ENCODE results near the gene WDR20.

The WDR20 gene

DNA sequence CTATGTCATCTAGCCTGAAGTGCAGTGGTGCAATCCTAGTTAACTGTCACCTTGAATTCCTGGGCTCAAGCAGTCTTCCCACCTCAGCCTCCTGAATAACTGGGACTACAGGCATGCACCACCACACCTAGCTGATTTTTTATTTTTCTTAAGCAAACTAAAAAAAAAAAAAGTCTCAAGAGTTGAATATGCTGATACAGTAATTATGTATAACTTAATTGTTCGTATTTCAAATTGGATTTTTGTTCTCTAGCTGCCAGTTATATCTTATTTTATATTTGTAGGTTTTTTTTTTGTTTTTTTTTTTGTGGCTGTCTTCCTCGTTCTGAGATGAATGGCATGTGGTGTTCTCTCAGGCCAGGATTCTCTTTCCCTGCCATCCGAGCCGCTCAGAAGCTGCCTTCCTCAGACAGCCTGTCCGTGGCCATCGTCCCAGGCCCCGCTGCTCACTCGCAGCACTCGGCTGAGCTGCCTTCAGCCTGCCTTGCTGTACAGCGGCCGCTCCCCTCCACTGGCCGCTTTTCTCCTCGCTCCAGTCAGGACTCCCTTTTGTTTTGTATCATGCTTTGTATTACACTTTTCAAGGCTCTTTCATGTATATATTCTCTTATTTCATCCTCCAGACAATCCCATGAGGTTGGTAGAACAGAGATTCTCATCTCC is 53.3 kb downstream of the WDR20 start:
- DNase-seq (ENCODE audit: extremely low spot score, insufficient read length, low read depth) (no peak), FAIRE-seq (no peak)

DNA sequence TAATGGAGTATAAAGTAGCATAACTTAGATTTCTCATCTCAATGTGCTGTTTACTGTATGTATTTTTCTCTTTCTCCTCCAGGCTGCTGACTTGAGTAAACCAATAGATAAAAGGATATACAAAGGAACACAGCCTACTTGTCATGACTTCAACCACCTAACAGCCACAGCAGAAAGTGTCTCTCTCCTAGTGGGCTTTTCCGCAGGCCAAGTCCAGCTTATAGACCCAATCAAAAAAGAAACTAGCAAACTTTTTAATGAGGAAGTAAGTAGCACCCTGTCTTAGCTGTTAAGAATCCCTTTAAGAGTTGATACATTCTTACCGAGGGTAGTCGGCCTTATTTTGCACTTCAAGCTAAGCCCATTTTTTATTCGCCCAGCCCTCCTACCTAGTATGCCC is 55.2 kb downstream of the WDR20 start:
- FAIRE-seq, result peak; percentile 21
- DNase-seq (ENCODE audit: extremely low spot score, insufficient read length, low read depth), result no peak

DNA sequence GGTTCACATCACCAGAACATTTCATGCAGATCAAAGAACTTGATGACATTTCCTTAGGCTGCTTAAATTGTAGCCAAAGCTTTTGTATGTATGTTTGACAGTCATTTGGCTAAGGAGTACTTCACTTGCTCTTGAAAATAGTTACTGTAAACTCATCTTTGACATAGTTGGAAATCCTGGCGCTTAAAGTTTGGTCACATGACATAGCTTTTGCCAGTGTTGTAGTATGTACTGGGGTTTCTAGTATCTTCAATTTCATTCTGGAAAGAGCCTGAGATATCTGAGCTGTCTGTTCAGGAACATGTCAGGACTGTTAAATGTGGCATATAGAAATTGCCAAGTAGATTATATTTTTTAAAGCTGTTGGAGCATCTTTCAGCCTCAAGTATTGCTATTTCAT is 55.7 kb downstream of the WDR20 start:
- FAIRE-seq (no peak), DNase-seq (ENCODE audit: extremely low spot score, insufficient read length, low read depth) (no peak)

DNA sequence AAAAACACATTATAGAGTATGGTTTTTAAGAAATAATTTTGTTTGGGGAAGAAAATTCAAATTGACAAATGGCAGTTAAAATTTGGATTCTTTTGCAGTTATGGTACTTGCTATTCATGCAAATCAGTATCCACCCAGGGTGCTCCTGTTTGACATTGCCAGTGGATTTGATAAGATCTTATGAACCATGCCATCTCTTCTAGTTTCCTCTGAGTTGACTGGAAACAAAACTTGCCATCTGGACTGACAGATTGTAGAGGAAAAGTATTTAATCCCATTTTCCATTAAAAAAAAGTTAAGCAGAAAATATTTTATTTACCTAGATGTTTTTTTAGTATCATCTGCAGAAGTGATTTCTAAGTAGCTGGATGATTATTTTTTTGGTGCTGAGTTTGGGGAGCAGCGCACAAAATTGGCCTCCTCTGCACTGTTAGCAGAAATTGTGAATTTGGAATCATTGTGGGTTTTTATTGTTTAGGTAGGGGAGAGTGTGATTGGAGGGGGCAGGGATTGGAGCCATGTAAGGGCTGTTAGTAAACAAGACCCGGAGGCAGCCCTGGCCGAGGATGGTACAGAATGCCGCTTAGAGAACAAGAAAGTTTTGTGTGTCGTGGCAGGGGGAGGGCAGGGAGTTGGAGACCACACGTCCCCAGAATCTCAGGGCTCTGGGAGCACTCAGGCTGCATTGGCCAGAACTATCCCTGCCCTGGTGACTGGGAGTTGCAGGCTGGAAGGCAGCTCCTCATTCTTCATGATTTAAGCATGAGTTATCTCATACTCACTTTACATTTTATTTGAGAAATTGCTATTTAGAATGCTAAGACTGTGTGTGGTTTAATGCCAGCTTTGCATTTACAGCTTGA is 56.6 kb downstream of the WDR20 start:
- FAIRE-seq, result no peak
- DNase-seq (ENCODE audit: extremely low spot score, insufficient read length, low read depth), result no peak

DNA sequence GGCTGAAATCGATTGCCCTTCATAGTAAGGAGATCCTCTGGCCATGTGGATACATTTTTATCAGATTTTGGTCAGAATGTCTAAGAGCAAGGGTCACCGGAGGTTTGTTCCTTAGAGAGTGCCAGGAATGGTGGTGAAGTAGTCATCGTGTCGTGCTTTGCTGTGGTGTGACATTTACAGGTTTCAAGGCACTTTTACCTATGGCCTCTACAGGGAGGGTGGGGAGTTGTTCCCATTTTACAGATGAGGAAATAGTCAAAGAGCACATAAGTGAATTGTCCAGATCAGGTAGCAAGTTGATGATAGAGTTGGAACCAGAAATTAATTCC is 57.2 kb downstream of the WDR20 start:
- FAIRE-seq (no peak), DNase-seq (ENCODE audit: extremely low spot score, insufficient read length, low read depth) (no peak)

DNA sequence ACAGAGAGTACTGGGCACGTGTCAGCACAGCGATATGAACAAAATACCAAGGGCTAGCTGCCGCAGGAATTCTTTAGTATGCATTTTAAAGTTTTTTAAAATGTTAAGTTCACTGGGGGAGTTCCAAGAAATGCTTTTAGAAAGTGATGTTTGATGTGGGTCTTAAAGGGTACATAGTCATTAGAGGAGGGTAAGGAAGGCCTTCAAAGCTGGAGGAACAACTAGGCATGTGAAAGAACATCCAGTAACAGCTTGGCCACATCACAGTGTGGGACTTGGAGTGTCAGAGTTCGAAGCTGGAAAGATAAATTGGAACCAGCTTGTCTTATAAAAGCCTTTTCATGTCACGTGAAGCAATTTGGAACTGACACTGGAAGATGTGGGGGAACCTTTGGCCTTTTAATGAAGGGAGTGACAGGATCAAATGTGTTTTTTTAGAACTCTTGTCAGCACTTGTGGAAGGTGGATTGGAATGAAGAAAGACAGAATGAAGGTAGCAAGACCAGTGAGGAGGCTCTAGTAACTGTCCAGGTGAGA is 57.7 kb downstream of the WDR20 start:
- DNase-seq (ENCODE audit: extremely low spot score, insufficient read length, low read depth) (no peak), FAIRE-seq (no peak)

DNA sequence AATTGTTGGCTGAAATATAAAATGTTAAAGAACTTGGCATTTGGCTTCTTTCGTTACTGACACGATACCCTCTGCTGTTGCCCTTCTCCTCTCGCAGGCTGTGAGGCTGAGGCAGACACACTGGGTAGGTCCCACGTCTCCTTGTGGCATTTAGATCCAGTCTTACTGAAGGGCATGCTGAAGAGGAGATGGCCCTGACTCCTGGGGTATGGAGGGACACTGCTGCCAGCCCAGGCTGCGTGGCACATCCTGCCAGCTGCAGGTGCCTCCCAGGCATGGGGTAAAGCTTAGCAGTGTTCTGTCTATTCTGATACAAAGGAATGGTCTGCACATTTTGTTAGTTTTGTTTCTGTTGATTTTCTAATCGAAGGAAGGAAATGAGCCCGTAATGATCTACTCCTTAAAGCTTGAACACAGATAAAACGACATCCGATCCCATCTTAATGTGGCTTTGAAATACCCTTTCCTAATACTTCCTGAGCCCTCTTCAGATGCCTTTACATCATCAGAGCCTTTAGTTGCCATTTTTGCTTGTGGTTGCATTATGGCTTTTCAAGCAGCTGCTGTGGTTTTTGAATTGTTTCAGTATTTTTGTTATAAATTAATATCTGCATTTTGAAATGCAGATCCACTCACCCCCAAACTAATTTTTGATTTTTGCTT is 61.1 kb downstream of the WDR20 start:
- DNase-seq (ENCODE audit: extremely low spot score, insufficient read length, low read depth) (no peak), FAIRE-seq (no peak)

DNA sequence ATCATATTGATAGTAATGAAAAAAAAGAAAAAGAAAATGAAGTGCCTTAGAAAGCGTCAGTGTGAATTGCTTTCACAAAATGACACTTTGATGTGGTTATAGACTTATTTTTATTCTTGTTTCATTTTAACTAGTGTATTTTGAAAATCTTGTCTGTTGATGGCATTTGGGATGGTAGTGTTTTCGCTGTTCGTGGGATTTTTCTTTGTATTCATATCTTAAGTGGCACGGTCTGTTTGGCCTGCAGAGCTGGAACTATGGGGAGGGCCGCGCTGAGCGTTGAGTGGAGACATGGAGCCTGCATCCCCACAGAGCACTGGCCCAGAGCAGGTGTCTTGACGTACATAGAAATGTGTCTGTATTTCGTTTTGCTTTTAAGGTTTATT is 61.6 kb downstream of the WDR20 start:
- FAIRE-seq (peak; percentile 48), DNase-seq (ENCODE audit: extremely low spot score, insufficient read length, low read depth) (no peak)

DNA sequence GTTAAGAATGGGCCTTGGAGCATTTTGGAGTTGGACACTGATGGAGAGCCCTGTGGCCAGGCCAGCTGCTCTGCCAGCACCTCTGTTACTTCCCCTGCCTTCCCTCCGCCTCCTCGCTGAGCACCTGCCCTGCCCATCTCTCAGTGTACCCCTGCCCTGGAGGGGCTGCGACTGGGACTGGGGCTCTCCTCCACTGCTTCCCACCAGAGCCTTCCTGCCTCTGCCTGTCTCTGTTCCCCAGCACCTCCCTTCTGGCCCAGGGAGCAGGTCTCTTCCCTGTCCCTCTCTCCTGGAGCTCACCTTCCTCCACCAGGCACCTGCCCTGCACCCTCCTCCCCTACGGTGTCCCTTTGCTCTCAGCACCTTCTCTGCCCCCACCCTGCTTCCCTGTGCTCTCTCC is 62.1 kb downstream of the WDR20 start:
- no peak for FAIRE-seq
- no peak for DNase-seq (ENCODE audit: extremely low spot score, insufficient read length, low read depth)

DNA sequence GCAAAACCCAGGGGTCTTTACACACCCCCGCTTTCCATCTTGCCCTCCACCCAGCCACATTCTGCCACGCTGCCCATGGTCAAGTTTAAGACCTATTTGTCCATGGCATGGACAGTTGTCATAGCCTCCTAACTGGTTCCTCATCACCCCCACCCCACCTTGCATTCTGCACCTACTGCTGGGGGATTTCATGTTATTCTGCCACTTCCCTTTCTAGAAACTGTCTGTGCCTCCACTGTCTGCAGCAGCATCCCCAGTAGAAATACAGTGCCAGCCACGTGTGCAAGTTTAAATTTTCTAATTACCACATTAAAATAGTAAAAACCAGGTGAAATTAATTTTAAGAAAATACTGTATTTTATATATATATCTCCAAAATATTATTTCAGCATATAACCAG is 63.2 kb downstream of the WDR20 start:
- no peak for FAIRE-seq
- DNase-seq (ENCODE audit: extremely low spot score, insufficient read length, low read depth), result no peak

DNA sequence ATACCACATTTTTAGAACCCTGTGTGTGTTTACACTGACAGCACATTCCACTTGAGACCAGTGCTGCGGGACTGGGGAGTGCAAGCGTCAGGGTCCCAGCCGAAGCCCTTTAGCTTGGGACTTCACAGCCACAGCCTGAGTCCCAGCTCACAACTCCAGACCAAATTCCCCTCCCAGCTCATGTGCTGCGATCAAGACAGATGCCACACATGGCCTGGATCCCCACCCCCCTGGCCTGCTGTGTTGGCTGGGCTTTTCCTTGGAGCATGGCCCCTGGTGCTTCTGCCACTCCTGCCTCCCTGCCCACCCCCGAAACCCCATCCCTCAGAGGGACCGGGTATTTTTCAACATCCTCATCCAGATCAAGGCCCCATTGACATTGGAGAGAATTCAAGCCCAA is 63.7 kb downstream of the WDR20 start:
- FAIRE-seq (no peak), DNase-seq (ENCODE audit: extremely low spot score, insufficient read length, low read depth) (no peak)

DNA sequence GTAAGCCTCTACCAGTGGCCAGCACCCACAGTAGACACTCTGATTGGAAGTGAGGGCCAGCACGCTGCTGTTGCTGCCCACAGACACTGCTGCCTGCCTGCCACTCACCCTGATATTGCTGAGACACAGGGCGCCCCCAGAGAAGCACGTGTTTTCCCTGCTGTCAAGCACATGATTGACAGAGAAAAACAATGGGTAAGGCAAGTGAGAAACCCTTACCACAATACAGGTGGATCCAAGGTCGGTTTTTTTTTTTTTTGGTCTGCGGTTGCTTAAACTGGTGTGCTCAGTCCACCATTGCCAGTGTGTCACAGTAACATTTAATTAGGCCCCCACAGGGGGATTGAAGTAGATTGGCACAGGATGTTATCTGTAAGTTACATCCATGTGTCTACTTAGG is 65.9 kb downstream of the WDR20 start:
- no peak for FAIRE-seq

DNA sequence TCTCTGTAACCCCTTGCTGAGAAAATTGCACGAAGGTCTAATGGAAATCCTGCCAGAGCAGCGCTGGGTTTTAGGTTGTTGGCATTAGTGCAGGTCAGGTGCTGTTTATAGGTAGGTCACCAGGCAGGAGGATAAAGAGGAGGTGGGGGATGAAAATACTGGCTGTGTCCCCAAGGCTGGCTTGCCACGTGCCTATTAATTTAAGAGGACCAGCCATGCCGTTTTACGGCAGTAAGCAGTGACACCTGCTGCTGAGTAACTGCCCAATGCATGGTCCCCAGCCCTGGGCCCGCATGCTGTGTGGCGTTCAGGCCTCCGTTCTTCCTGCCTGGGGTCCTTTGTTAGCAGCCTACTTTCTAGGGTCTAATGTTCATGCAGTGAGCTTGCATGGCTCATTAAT is 67.2 kb downstream of the WDR20 start:
- FAIRE-seq (no peak), DNase-seq (ENCODE audit: extremely low spot score, insufficient read length, low read depth) (no peak)

More for the DNA sequence above, 65.9 kb downstream of the WDR20 start:
- DNase-seq (ENCODE audit: extremely low spot score, insufficient read length, low read depth), result no peak

DNA sequence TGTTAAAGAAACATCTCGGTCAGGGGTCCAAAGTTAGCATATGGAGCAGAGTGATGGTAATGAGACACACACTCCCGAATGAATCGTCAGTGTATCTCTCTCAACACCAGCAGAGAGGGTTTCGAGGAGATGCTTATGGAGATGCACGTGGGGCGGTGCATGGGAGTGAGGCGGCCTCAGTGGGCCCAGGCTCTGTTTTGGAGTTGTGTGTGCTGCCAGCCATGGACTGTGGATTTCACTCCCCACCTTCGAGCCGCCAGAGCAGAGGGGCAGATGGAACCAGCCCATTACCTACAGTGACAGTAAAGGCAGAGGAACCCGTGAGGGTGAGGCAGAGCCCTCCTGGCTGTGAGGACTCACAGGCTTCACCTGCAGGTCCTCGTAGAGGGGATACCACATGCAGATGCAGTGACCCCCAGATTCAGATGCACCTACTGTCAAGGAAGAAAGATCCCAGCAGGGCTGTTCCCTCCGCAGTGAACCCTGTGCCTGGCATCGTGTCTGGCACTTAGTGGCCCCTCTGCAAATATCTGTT is 68.2 kb downstream of the WDR20 start:
- FAIRE-seq, result no peak
- no peak for DNase-seq (ENCODE audit: extremely low spot score, insufficient read length, low read depth)

DNA sequence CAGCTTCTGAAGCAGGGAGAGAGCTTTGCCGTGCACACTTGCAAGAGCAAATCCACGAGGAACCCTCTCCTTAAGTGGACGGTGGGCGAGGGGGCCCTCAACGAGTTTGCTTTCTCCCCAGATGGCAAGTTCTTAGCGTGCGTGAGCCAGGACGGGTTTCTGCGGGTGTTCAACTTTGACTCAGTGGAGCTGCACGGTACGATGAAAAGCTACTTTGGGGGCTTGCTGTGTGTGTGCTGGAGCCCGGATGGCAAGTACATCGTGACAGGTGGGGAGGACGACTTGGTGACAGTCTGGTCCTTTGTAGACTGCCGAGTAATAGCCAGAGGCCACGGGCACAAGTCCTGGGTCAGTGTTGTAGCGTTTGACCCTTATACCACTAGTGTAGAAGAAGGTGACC is 69.0 kb downstream of the WDR20 start:
- FAIRE-seq, result no peak
- DNase-seq (ENCODE audit: extremely low spot score, insufficient read length, low read depth), result no peak

DNA sequence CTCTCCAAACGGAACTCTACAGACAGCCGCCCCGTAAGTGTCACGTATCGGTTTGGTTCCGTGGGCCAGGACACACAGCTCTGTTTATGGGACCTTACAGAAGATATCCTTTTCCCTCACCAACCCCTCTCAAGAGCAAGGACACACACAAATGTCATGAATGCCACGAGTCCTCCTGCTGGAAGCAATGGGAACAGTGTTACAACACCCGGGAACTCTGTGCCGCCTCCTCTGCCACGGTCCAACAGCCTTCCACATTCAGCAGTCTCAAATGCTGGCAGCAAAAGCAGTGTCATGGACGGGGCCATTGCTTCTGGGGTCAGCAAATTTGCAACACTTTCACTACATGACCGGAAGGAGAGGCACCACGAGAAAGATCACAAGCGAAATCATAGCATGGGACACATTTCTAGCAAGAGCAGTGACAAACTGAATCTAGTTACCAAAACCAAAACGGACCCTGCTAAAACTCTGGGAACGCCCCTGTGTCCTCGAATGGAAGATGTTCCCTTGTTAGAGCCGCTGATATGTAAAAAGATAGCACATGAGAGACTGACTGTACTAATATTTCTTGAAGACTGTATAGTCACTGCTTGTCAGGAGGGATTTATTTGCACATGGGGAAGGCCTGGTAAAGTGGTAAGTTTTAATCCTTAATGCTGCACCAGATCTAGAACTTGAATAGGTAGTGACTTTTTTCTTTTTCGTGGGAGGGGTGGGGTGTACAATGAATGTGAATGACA is 69.7 kb downstream of the WDR20 start:
- DNase-seq (ENCODE audit: extremely low spot score, insufficient read length, low read depth), result no peak
- FAIRE-seq, result no peak

DNA sequence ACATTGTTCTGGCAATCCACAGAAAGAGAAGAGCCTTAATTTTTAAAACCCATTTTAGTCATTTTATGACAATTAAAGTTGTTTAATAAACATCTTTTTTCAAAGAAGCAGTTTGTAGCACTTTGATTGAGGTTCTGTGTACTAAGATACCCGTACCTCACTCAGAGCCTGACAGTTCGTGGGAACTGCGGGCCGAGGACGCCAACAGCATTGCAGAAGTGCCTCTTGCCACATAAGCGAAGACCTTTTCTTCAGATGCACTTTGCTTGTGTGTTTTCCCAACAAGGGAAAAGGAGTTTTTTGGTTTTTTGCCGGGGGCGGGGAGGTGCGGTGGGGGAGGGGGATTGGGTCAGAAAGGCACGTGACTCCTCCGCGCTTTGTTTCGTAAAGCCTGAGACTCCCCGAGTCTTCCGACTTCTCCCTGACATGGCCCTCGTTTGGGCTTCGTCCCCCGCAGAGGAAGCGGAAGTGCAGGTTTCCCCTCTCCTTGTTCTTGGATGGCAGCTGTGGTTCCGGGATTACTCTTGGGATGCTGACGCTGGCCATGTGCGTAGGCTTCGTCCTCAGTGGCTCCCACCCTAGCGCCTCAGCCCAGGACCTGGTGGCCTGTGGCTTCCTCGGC is 70.8 kb downstream of the WDR20 start:
- no peak for FAIRE-seq
- DNase-seq (ENCODE audit: extremely low spot score, insufficient read length, low read depth), result no peak

DNA sequence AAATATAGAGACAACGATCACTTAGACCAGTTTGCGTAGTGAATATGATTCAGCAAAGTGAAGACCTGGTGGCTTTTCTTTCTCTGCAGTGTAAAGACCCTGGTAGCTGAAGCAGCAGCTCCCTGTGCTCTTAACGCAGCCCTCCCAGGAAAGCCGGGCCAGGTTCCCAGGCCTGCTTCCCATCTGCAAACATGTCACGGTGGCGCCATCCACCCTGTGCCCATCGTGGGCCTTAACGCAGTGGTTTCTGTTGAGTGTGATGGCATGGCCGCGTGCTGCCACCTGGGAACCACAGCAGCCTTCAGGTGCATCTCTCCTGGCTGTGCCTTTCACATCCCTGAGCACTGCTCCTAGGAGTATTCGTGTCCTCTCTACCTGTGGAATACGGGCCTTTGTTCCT is 71.5 kb downstream of the WDR20 start:
- FAIRE-seq, result no peak

DNA sequence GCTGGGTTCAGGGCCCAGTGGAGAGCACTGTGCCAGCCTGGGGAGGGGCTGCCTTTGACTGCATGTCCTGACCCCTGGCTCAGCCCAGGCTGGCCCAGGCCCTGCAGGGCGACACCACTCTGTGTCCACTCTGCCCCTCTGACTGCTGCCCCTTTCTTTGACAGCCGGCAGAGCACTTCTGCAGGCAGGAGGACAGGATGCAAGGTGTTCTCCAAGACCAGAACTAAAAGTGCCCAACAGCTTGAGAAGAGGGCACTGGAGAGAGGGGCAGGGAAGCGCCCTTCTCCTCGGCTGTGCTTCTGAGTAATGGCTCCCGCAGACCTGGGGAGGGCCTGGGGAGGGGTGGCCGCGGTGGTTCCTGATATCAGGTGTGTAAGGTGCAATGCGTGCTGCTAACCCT is 72.7 kb downstream of the WDR20 start:
- DNase-seq (ENCODE audit: extremely low spot score, insufficient read length, low read depth) (no peak), FAIRE-seq (no peak)

More for the DNA sequence above, 71.5 kb downstream of the WDR20 start:
- DNase-seq (ENCODE audit: extremely low spot score, insufficient read length, low read depth), result no peak

DNA sequence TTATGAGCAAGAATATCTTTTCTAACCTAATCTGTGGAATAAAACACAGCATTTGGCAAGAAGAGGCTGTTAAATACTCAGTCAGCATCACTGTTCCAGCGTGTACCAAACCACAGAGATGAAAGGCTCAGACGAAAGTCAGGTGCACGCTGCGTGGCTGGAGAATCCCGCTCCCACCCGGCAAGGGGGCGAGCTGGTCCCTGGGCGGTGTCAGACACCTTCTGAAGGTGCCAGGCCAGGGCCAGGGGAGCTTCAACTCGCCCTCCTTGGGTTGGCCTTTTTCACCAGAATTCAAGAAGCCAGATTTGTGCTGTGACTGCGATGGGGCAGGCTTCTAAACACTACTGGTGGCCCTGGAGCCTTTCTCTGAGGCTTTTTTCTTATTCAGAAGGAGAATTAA is 73.1 kb downstream of the WDR20 start:
- FAIRE-seq, result no peak

More for the DNA sequence above, 73.1 kb downstream of the WDR20 start:
- DNase-seq (ENCODE audit: extremely low spot score, insufficient read length, low read depth), result no peak

Data from GM18507 (cell line).